Activated CD4-positive, alpha-beta T cell treated with anti-CD3 and anti-CD28 coated beads for 1 hour (primary cell): ENCODE measurements around the gene SORCS2.

ENCODE experiments used
- DNase-seq: peaks from one replicate; pipeline ENCODE4 v3.0.0-alpha.2; 2020

SORCS2 gene

GRCh38 chr4:7330031-7330596 lies 137.8 kb downstream of the SORCS2 start:
- no peak for DNase-seq

GRCh38 chr4:7330811-7331681 lies 138.7 kb downstream of the SORCS2 start:
- no peak for DNase-seq

GRCh38 chr4:7331682-7332000 lies 139.3 kb downstream of the SORCS2 start:
- DNase-seq = no peak

- no peak for DNase-seq
Observed at GRCh38 chr4:7332216-7333023, 140.1 kb downstream of the SORCS2 start.

- no peak for DNase-seq
Observed at GRCh38 chr4:7333024-7333780, 140.9 kb downstream of the SORCS2 start.

GRCh38 chr4:7333801-7334421 lies 141.6 kb downstream of the SORCS2 start:
- no peak for DNase-seq

- DNase-seq = no peak
Observed at GRCh38 chr4:7334521-7335275, 142.4 kb downstream of the SORCS2 start.

- no peak for DNase-seq
Observed at GRCh38 chr4:7335344-7336066, 143.2 kb downstream of the SORCS2 start.

- no peak for DNase-seq
Observed at GRCh38 chr4:7336067-7336569, 143.8 kb downstream of the SORCS2 start.

GRCh38 chr4:7336732-7337131 lies 144.4 kb downstream of the SORCS2 start:
- DNase-seq = no peak

GRCh38 chr4:7337196-7338058 lies 145.1 kb downstream of the SORCS2 start:
- DNase-seq = no peak

- DNase-seq = no peak
Observed at GRCh38 chr4:7338059-7338452, 145.7 kb downstream of the SORCS2 start.

GRCh38 chr4:7338876-7339623 lies 146.7 kb downstream of the SORCS2 start:
- no peak for DNase-seq

- DNase-seq = no peak
Observed at GRCh38 chr4:7339751-7340552, 147.6 kb downstream of the SORCS2 start.

- DNase-seq = no peak
Observed at GRCh38 chr4:7340553-7341433, 148.5 kb downstream of the SORCS2 start.

GRCh38 chr4:7341491-7342222 lies 149.3 kb downstream of the SORCS2 start:
- DNase-seq = no peak
